Subcutaneous abdominal adipose tissue (tissue), 5 donors: ENCODE measurements around the gene HOXD11.

Experiments
- H3K27ac ChIP-seq: one replicate; pipeline ENCODE4 v1.7.0; 2013; ENCODE audit warnings: low read depth, mild to moderate bottlenecking, inconsistent platforms, low read length, moderate library complexity
- H3K27me3 ChIP-seq, 5 donors: one replicate each; pipeline ENCODE4 v1.7.0; 2013; ENCODE audit warnings: low read length in 5 of 5, inconsistent platforms in 1 of 5; ENCODE audit not compliant: control insufficient read depth in 5 of 5, insufficient read depth in 4 of 5
- H3K36me3 ChIP-seq, 5 donors: one replicate each; pipeline ENCODE4 v1.7.0; 2013; ENCODE audit warnings: low read length in 5 of 5; ENCODE audit not compliant: control insufficient read depth in 5 of 5, insufficient read depth in 5 of 5
- H3K4me1 ChIP-seq, 5 donors: one replicate each; pipeline ENCODE4 v1.7.0; 2013; ENCODE audit warnings: low read length in 5 of 5, mild to moderate bottlenecking in 3 of 5, moderate library complexity in 1 of 5; ENCODE audit not compliant: control insufficient read depth in 5 of 5, insufficient read depth in 5 of 5
- H3K4me3 ChIP-seq, 5 donors: one replicate each; pipeline ENCODE4 v1.7.0; 2013; ENCODE audit warnings: low read length in 5 of 5, low read depth in 1 of 5
- H3K9ac ChIP-seq, 5 donors: one replicate each; pipeline ENCODE4 v1.7.0; 2013; ENCODE audit warnings: low read length in 5 of 5, mild to moderate bottlenecking in 4 of 5, moderate library complexity in 3 of 5
- H3K9me3 ChIP-seq, 5 donors: one replicate each; pipeline ENCODE4 v1.7.0; 2013; ENCODE audit warnings: low read length in 5 of 5; ENCODE audit not compliant: control insufficient read depth in 5 of 5
- donor health status: healthy.
- donor health status: healthy.
- donor health status: healthy.
- donor health status: healthy.
- donor health status: healthy.

Gene HOXD11

GRCh38 chr2:176100547-176101140 is 6.4 kb upstream of the HOXD11 start:
- Histone ChIP-seq H3K27ac (no peak overlapping the region), H3K36me3 (no peaks in the 10 kb centered on the region), H3K9me3 (no peaks in the 10 kb centered on the region), H3K4me3 (no peak overlapping the region), H3K4me1 (peaks cover 0 to 52% (median 37%) of the 10 kb centered on the region in 5 donors), H3K27me3 (peaks cover 86 to 99% (median 94%) of the 10 kb centered on the region in 5 donors), H3K9ac (no peak overlapping the region)

DNA sequence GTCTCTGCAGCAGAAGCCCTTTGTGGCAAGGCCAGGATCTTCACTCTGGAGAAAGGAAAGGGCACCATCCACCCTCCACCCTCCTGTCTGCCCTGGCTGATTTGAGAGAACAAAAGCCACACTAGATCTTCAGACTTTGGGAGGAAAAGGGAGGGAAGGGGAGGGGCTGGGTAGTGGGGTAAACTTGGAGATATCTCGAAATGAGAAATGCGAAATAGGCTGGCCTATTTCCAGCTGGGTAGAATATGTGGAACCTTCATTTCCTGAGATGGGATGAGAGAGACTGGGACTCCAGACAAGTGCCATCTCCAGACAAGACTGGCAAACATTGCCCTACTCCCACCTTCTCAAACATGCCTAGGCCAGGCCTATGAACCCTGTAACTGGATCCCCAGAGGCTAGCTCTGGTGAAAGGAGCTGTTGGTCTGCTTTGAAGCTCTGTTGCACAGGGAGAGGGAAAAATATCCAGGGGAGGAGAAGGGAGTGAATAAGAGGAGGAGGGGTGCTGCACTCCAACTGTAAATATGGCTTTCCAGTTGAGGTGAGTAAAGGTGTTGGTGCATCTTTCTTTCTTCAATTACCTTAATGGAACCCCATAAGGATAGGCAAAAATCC is 5.8 kb upstream of the HOXD11 start:
- peaks cover 87 to 100% (median 97%) of the 10 kb centered on the region in 5 donors for H3K27me3 ChIP-seq

GRCh38 chr2:176101842-176102241 is 5.2 kb upstream of the HOXD11 start:
- Histone ChIP-seq H3K9me3 (no peaks in the 10 kb centered on the region), H3K36me3 (no peaks in the 10 kb centered on the region), H3K27ac (no peak overlapping the region), H3K4me1 (peaks cover 0 to 53% (median 39%) of the 10 kb centered on the region in 5 donors), H3K27me3 (peaks cover 89 to 100% (median 95%) of the 10 kb centered on the region in 5 donors), H3K9ac (no peak overlapping the region), H3K4me3 (no peak overlapping the region)

More for the DNA sequence above, 5.8 kb upstream of the HOXD11 start:
- Histone ChIP-seq H3K4me1 (peaks cover 0 to 53% (median 38%) of the 10 kb centered on the region in 5 donors), H3K9me3 (no peaks in the 10 kb centered on the region), H3K27ac (no peak overlapping the region), H3K9ac (no peak overlapping the region), H3K36me3 (no peaks in the 10 kb centered on the region), H3K4me3 (no peak overlapping the region)

DNA sequence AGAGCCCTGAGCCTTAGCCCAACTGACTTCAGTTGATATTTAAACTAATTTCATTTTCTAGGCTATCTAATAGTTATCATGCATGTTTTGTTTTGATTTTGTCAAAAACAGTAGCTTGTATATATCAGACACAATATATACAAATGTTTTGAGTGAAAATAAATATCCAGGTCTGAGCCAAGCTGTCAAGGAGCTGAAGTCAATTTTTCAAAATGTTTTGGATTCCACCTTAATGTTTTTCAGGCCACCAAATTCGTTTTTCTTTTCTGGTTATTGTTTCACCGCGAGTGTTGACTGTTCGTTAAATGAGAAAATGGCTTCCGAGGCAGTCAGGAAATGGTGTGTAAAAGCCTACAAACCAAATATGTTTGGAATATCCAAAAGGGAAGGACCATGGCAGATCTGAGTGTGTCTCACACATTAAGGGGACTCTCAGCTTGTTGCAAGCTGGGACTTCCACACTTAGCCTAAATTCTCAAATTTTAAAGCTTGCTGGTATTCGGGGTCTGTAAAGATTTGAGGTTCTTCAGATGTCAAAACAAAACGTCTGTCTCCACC is 4.7 kb upstream of the HOXD11 start:
- Histone ChIP-seq H3K27me3 (peaks cover 88 to 99% (median 95%) of the 10 kb centered on the region in 5 donors), H3K4me3 (no peak overlapping the region), H3K4me1 (peaks cover 0 to 53% (median 38%) of the 10 kb centered on the region in 5 donors), H3K9ac (no peak overlapping the region), H3K9me3 (no peaks in the 10 kb centered on the region), H3K36me3 (no peaks in the 10 kb centered on the region), H3K27ac (no peak overlapping the region)

- no peak overlapping the region for H3K9ac ChIP-seq
- H3K27ac ChIP-seq: no peak overlapping the region
- no peaks in the 10 kb centered on the region for H3K36me3 ChIP-seq
- H3K9me3 ChIP-seq: no peaks in the 10 kb centered on the region
- H3K27me3 ChIP-seq: peaks cover 81 to 93% (median 89%) of the 10 kb centered on the region in 5 donors
- peaks cover 0 to 46% (median 35%) of the 10 kb centered on the region in 5 donors for H3K4me1 ChIP-seq
- no peak overlapping the region for H3K4me3 ChIP-seq
Observed at GRCh38 chr2:176103194-176103593, 3.9 kb upstream of the HOXD11 start.

- Histone ChIP-seq H3K4me3 (peak overlapping the region in 2 of 5 donors; percentile 11 to 26), H3K27me3 (peaks cover 81 to 92% (median 87%) of the 10 kb centered on the region in 5 donors), H3K27ac (no peak overlapping the region), H3K36me3 (no peaks in the 10 kb centered on the region), H3K9me3 (no peaks in the 10 kb centered on the region), H3K4me1 (peaks cover 0 to 44% (median 38%) of the 10 kb centered on the region in 5 donors), H3K9ac (no peak overlapping the region)
Observed at GRCh38 chr2:176103742-176104315, 3.3 kb upstream of the HOXD11 start.

DNA sequence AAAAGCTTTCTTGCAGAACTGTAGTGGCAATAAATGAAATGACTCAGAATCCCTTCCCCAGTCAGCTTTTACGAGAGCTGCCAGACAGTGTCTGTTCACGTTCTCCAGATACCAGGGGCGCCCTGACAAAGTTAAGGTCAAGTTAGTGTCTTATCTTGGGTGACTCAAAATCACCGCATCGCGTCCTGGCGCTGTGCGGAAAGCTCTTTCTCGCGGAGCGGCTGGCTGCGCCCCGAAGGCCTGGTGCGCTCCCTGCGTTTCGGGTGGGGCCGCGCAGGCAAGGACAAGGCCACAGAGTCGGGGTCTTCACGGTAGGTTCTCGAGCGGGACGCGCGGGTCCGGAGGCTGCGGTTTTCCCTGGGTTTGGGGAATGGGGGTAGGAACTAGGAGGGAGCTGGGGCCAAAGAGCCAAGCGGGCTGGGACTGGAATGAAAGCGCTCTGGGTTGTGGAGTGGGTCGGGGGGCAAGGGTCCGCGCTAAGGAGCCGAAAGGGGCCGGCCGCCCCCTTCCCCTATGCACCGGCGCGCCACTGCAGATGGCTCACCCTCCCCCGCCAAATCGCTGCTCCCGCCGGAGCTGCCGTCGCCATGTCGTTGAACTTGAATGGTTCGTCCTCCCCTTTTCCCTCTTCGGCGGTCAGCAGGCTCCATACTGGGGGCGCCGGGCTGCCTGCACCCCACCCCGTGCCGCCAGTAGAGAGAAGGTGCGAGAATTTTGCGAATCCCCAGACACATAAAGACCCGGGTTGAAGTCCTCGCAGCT is 2.6 kb upstream of the HOXD11 start:
- H3K36me3 ChIP-seq: no peaks in the 10 kb centered on the region
- H3K4me3 ChIP-seq: peak overlapping the region in 2 of 5 donors; percentile 11 to 26
- H3K9me3 ChIP-seq: no peaks in the 10 kb centered on the region
- H3K27me3 ChIP-seq: peaks cover 80 to 92% (median 87%) of the 10 kb centered on the region in 5 donors
- no peak overlapping the region for H3K27ac ChIP-seq
- H3K9ac ChIP-seq: no peak overlapping the region
- H3K4me1 ChIP-seq: peaks cover 0 to 45% (median 36%) of the 10 kb centered on the region in 5 donors

DNA sequence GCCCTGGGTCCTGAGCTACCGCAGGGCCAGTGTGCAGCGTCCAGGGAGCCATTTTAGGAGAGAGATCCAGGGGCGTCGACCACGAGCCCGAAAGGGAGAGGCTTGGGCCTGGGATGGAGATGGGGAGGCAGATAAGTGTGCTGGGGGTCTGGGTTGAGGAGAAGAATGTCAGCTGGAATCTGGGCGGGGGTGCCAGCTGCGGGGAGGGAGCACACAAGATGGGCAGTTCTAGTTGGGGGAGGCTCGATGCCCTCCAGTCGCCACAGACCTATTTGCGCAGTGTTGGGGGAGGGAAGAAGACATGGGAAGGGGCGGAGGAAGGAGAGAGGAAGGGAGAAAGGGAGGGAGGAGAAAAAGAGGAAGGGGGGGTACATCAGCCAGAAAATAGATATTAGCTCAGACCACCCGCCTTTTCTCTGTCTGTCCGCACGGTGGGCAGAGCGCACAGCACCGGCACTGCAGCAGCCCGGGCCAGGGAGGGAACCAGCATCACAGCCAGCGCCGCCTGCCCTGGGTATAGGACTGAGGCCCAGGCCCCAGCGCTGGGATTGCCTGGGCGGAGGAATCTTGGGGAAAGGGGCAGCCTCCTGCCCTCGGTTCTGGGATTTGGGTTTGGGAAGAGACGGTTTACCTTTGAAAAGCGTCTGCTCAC is 1.9 kb upstream of the HOXD11 start:
- Histone ChIP-seq H3K4me3 (no peak overlapping the region), H3K4me1 (peaks cover 0 to 39% (median 29%) of the 10 kb centered on the region in 5 donors)

GRCh38 chr2:176105730-176106580 is 1.1 kb upstream of the HOXD11 start:
- Histone ChIP-seq H3K9ac (no peak overlapping the region), H3K27me3 (peaks cover 76 to 92% (median 87%) of the 10 kb centered on the region in 5 donors), H3K36me3 (no peaks in the 10 kb centered on the region), H3K4me3 (peak overlapping the region in 1 of 5 donors; percentile 57), H3K27ac (no peak overlapping the region), H3K4me1 (peaks cover 0 to 39% (median 26%) of the 10 kb centered on the region in 5 donors), H3K9me3 (no peaks in the 10 kb centered on the region)

More for the DNA sequence above, 1.9 kb upstream of the HOXD11 start:
- peaks cover 79 to 92% (median 87%) of the 10 kb centered on the region in 5 donors for H3K27me3 ChIP-seq
- H3K27ac ChIP-seq: no peak overlapping the region
- H3K36me3 ChIP-seq: no peaks in the 10 kb centered on the region
- no peaks in the 10 kb centered on the region for H3K9me3 ChIP-seq
- H3K9ac ChIP-seq: no peak overlapping the region
